BE2C (cell line): ENCODE results near the gene USP11.
A peak's percentile ranks its signal among the peaks of the same experiment; 100 is the strongest.

Source experiments
- DNase-seq: peaks from one replicate; pipeline ENCODE4 v3.0.0-alpha.2; 2020
- H3K27me3 ChIP-seq: fragments of 250-450 bp; sonication (Bioruptor Pico); 2 replicates; pipeline ENCODE4 v1.5.1; 2020; ENCODE audit warnings: mild to moderate bottlenecking
- H3K36me3 ChIP-seq: fragments of 250-450 bp; sonication (Bioruptor Pico); 2 replicates; pipeline ENCODE4 v1.5.1; 2020; ENCODE audit warnings: mild to moderate bottlenecking
- H3K4me1 ChIP-seq: fragments of 250-450 bp; sonication (Bioruptor Pico); 2 replicates; pipeline ENCODE4 v1.5.1; 2020
- H3K4me3 ChIP-seq: 2 replicates; pipeline ENCODE4 v1.5.1; 2011; ENCODE audit warnings: low read depth, low read length
- H3K9me3 ChIP-seq: fragments of 250-450 bp; sonication (Bioruptor Pico); 2 replicates; pipeline ENCODE4 v1.5.1; 2020
- CTCF ChIP-seq: IDR thresholded peaks from 2 replicates; pipeline ENCODE4 v1.5.1; 2012; ENCODE audit warnings: mild to moderate bottlenecking, low read depth, low read length

The USP11 gene

DNA sequence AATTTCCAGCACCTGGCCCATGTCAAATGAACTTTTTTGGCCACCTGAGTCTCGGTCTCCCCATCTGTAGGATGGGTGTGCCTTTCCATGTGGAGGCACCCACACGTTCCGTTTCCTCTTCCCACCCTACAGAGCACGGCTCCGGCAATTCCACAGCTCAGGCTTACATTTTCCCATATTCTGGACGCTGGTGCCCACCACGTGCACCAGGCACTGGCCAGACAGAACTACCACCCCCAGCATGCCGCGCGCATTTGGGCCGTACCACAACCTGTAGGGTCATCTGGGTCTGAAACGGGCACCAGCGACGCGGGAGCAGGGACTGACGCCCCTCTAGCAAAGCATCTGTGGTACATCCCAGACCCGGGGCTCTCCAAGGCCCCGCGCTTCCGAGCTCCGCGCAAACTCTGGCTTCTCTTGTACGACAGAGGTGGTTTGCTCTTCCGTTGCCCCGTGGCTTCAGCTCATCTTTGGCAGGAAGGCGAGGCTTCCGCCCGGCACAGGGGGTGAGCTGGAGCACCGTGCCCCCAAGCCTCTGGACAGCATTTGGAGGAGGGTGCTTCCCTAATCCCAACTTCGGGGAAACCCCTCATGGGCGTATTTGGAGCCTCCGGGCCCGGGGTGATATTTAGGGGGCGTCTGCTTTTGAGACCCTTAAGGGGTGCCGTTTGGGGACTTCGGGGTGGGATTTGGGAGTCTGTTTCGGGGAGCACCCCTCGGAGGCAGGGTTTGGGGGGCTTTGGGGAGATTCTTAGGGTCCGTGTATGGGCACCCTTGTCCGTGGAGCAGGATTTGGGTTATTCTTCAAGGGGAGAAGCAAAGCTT is 42.2 kb upstream of the USP11 start:
- Histone ChIP-seq H3K4me3 (peak overlapping the region; percentile 71), H3K27me3 (no peaks in the 10 kb centered on the region)

DNA sequence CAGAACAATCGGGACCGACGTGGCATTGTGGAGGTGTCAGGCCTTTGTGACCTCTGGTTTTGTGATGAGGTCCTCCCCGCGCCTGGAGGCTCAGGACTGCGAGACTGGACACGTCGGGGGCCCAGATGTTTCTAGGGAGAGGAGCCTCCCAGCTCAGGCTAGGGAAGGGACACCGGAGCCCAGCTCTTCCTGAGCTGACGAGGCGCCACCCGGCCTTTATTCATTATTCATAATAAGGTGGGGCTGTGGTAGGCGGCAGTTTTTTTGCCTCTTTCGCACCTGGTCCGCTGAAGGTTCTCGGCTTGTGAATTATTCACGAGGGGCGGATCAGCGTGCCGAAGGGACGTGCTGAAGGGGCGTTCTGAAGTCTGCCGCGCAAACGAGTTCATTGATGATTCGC is 41.5 kb upstream of the USP11 start:
- DNase-seq, result no peak
- Histone ChIP-seq H3K27me3 (no peaks in the 10 kb centered on the region), H3K9me3 (no peaks in the 10 kb centered on the region), H3K4me1 (peaks cover 3% of the 10 kb centered on the region), H3K4me3 (peak overlapping the region; percentile 71), H3K36me3 (peaks cover 13% of the 10 kb centered on the region; the same call in 1 of the 2 replicates)
- no peak for TF ChIP-seq CTCF

More for the DNA sequence above, 42.2 kb upstream of the USP11 start:
- peak; percentile 92 for DNase-seq
- H3K9me3 ChIP-seq, result no peaks in the 10 kb centered on the region
- peaks cover 3% of the 10 kb centered on the region; the same call in 1 of the 2 replicates for H3K4me1 ChIP-seq
- peaks cover 18% of the 10 kb centered on the region; the same call in 1 of the 2 replicates for H3K36me3 ChIP-seq
- TF ChIP-seq CTCF, result no peak

DNA sequence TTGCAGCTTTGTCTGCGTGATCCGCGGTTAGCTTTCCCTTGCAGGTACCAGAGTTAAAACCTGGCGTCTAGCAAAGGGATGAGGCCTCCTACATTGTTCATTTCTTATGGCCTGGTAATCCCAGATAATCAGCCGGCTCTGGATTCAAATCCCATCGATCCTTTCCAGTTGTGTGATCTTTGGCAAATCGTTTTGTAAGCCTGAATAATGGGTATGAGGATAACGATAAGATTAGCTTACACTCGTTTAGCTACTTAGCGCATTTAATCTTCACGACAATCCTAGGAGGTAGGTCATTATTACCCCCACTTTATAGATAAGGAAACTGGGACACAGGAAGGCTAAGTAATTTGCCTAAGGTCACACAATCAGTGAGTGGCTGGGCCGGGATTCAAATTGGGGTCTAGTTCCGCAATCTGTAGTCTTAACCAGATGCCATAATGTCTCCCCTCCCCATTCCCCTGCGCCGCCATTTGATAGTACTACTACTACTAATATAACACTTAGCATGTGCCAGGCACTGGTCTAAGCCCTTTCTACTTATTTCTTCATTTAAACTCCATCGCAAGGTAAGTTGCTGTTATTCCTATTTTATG is 40.9 kb upstream of the USP11 start:
- Histone ChIP-seq H3K4me1 (peaks cover 3% of the 10 kb centered on the region), H3K27me3 (no peaks in the 10 kb centered on the region), H3K36me3 (peaks cover 12% of the 10 kb centered on the region; the same call in 1 of the 2 replicates), H3K4me3 (peak overlapping the region; percentile 71), H3K9me3 (no peaks in the 10 kb centered on the region)
- no peak for DNase-seq
- no peak for TF ChIP-seq CTCF

- no peaks in the 10 kb centered on the region for H3K9me3 ChIP-seq
- peak; percentile 91 for DNase-seq
- H3K27me3 ChIP-seq, result no peaks in the 10 kb centered on the region
- TF ChIP-seq CTCF, result peak; percentile 65
- peaks cover 3% of the 10 kb centered on the region for H3K4me1 ChIP-seq
- peaks cover 18% of the 10 kb centered on the region for H3K36me3 ChIP-seq
- H3K4me3 ChIP-seq, result peak within 1 kb of the TSS; percentile 86
These were observed 39.2 kb upstream of the USP11 start, which contains the start of gene UBA1 for GRCh38 chrX:47193475-47194193. TSS of gene UBA1 (plus strand) at chrX:47193829. CDS start at chrX:47198803, 4,974 bp downstream.

DNA sequence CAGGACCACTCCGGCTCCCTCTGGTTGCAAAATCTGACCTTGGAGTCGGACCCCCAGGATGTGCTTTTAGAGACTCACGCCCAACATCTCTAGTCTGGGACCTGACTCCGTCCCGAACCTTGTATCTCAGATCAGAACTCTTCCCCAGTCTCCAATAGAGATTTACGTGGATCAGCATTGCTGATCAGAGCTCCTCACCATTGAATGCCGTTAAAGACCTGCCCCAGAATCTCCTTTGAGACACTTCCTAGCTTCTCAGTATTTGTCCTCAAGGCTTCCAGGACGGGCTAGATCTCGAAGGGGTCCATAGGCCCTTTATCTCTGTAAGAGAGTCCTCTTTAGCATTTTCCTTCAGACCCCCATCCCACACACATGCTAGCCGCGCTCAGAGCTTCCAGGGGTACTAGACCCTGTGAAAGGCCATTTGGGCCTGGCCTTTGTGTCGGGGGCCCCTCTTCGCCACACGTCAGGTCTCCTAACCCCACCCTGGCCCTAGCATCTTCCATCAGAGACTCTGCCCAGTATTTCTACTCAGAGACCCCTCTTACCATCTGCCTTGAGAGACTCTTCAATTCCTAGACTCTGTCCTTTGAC is 38.5 kb upstream of the USP11 start:
- peak overlapping the region; percentile 86 for H3K4me3 ChIP-seq
- peaks cover 23% of the 10 kb centered on the region for H3K36me3 ChIP-seq
- no peak for TF ChIP-seq CTCF
- no peaks in the 10 kb centered on the region for H3K27me3 ChIP-seq
- no peaks in the 10 kb centered on the region for H3K9me3 ChIP-seq
- DNase-seq, result no peak
- H3K4me1 ChIP-seq, result peaks cover 3% of the 10 kb centered on the region
